OCI-LY3 (cell line): ENCODE data around the gene MRPS22.
"Not testable (repeated sequence)": the region's sequence is repeated elsewhere in the genome, so short reads cannot be mapped to it uniquely, and the experiment has no call there.

Experiments used
- H2AFZ ChIP-seq: fragments of 200-600, 300-600 bp; shearing (Covaris generic); 2 replicates; pipeline ENCODE4 v1.6.0; 2014; ENCODE audit warnings: antibody characterized with exemption, low read depth, low read length
- H3K27ac ChIP-seq: fragments of 200-600, 300-600 bp; sonication (generic); 2 replicates; pipeline ENCODE4 v1.5.1; 2014; ENCODE audit warnings: mild to moderate bottlenecking, low read length, moderate library complexity, mixed read lengths
- H3K27me3 ChIP-seq: fragments of 200-600, 300-600 bp; sonication (generic); 2 replicates; pipeline ENCODE4 v1.6.1; 2014; ENCODE audit warnings: low read depth, low read length, mixed read lengths
- H3K36me3 ChIP-seq: fragments of 200-600, 300-600 bp; sonication (generic); replicated peaks from 2 replicates; pipeline ENCODE3; 2014; ENCODE audit warnings: low read depth, low read length, mixed read lengths
- H3K4me1 ChIP-seq: fragments of 300-600, 200-600 bp; sonication (generic); 2 replicates; pipeline ENCODE4 v1.6.1; 2014; ENCODE audit warnings: low read length, mixed read lengths
- H3K4me2 ChIP-seq: fragments of 200-600, 300-600 bp; sonication (generic); 2 replicates; pipeline ENCODE4 v1.6.1; 2014; ENCODE audit warnings: low read length, mixed read lengths
- H3K4me3 ChIP-seq: fragments of 300-600, 200-600 bp; sonication (generic); 2 replicates; pipeline ENCODE4 v1.5.1; 2014; ENCODE audit warnings: antibody characterized with exemption, mild to moderate bottlenecking, low read length, moderate library complexity
- H3K79me2 ChIP-seq: fragments of 300-600, 200-600 bp; shearing (Covaris generic); 2 replicates; pipeline ENCODE4 v1.6.1; 2014; ENCODE audit warnings: mild to moderate bottlenecking, low read length, mixed read lengths
- H3K9ac ChIP-seq: fragments of 300-600, 200-600 bp; shearing (Covaris generic); 2 replicates; pipeline ENCODE4 v1.6.0; 2014; ENCODE audit warnings: mild to moderate bottlenecking, low read length, moderate library complexity
- H3K9me3 ChIP-seq: fragments of 200-600, 300-600 bp; shearing (Covaris generic); 2 replicates; pipeline ENCODE4 v1.6.1; 2014; ENCODE audit warnings: low read length, mixed read lengths; ENCODE audit not compliant: insufficient read depth
- H4K20me1 ChIP-seq: fragments of 200-600, 300-600 bp; sonication (generic); 2 replicates; pipeline ENCODE4 v1.6.1; 2016; ENCODE audit warnings: low read length, mixed read lengths; ENCODE audit not compliant: insufficient read depth
- CTCF ChIP-seq: fragments of 200-600, 300-600 bp; sonication (generic); IDR thresholded peaks from 2 replicates; pipeline ENCODE4 v1.5.1; 2014; ENCODE audit warnings: antibody characterized with exemption, low read length, low read depth
- EZH2phosphoT487 ChIP-seq: fragments of 200-600 bp; shearing (Covaris generic); IDR thresholded peaks from 2 replicates; pipeline ENCODE4 v1.6.1; 2018; ENCODE audit warnings: antibody characterized with exemption, mixed run types, low read depth

Gene MRPS22

GRCh38 chr3:139396707-139397106 is 52.9 kb downstream of the MRPS22 start:
- no peak overlapping the region for H3K4me2 ChIP-seq
- H3K9ac ChIP-seq = no peak overlapping the region
- TF ChIP-seq EZH2phosphoT487 (no peak), CTCF (no peak)
- H3K27ac ChIP-seq = no peak overlapping the region
- no peaks in the 10 kb centered on the region for H3K9me3 ChIP-seq
- H2AFZ ChIP-seq = no peak overlapping the region
- H3K79me2 ChIP-seq = no peaks in the 10 kb centered on the region
- no peaks in the 10 kb centered on the region for H3K27me3 ChIP-seq
- H4K20me1 ChIP-seq = peaks cover 12% of the 10 kb centered on the region; the same call in 1 of the 2 replicates
- no peaks in the 10 kb centered on the region for H3K36me3 ChIP-seq
- no peak overlapping the region for H3K4me3 ChIP-seq
- H3K4me1 ChIP-seq = no peaks in the 10 kb centered on the region

GRCh38 chr3:139401155-139401554 is 57.3 kb downstream of the MRPS22 start:
- not testable (repeated sequence) for H3K27ac ChIP-seq, H3K4me2 ChIP-seq, H3K4me1 ChIP-seq, H3K4me3 ChIP-seq, H3K36me3 ChIP-seq, H2AFZ ChIP-seq, H3K79me2 ChIP-seq, H3K9me3 ChIP-seq, H3K27me3 ChIP-seq, H3K9ac ChIP-seq
- H4K20me1 ChIP-seq = peaks cover 12% of the 10 kb centered on the region; the same call in 1 of the 2 replicates
